GM12878 (cell line): Measurements from ENCODE around the gene PIP5KL1. TPM values are rescaled to one million over a fixed set of nuclear protein-coding genes. Genes with fewer than 3 reads are reported as not detected.

ENCODE experiments used
- ATAC-seq: fragments of 200-7000 bp; cut with Tn5 transposase; 3 replicates; pipeline ENCODE4 v1.9.1; 2020; ENCODE audit warnings: mild to moderate bottlenecking, moderate library complexity
- BruUV-seq: library from RNA; stranded (reverse); fragments of 400-500 nt; replicated peaks from 2 replicates; lab custom pipeline; 2021; lab: Mats Ljungman, UMichigan
- CTCF ChIA-PET: fragments of 300-600 bp; sonication (Branson Sonifier 250); formaldehyde crosslinking; extraction: SDS; loops from one replicate; lab custom pipeline; 2021; ENCODE audit warnings: inconsistent platforms; lab: Yijun Ruan, JAX
- POLR2A ChIA-PET: fragments of 350-600 bp; formaldehyde crosslinking; extraction: SDS; loops from one replicate; lab custom pipeline; 2021; ENCODE audit warnings: inconsistent platforms; lab: Charles Lee
- RAD21 ChIA-PET: fragments of 300-600 bp; sonication (Branson Sonifier 250); formaldehyde crosslinking; loops from one replicate; lab custom pipeline; 2023; ENCODE audit warnings: antibody characterized with exemption; ENCODE audit not compliant: unreplicated experiment; lab: Charles Lee
- SMC1A ChIA-PET: fragments of 300-600 bp; sonication (Branson Sonifier 250); formaldehyde crosslinking; loops from one replicate; lab custom pipeline; 2023; ENCODE audit not compliant: unreplicated experiment, uncharacterized antibody; lab: Charles Lee
- DNase-seq: peaks from one replicate; pipeline ENCODE4 v3.0.0-alpha.2; 2011; ENCODE audit warnings: low read depth, low spot score
- FAIRE-seq: peaks from 3 replicates; lab custom pipeline; 2011; peaks lifted over from hg19 to GRCh38; lab: Jason Lieb, UNC
- H2AFZ ChIP-seq: 2 replicates; pipeline ENCODE4 v1.6.0; 2011; ENCODE audit warnings: low read depth, low read length, control low read depth; ENCODE audit not compliant: control insufficient read depth
- H3K27ac ChIP-seq: 2 replicates; pipeline ENCODE4 v1.5.1; 2011; ENCODE audit warnings: control low read depth; ENCODE audit not compliant: control insufficient read depth, insufficient read depth
- H3K27me3 ChIP-seq, 2 experiments: replicated peaks in 1 of 2; 2 replicates each; pipeline versions ENCODE4 v1.6.0 to v1.6.1; 2011; ENCODE audit warnings: low read length in 1 of 2; ENCODE audit not compliant: control insufficient read depth in 2 of 2, insufficient read depth in 2 of 2
- H3K36me3 ChIP-seq, 2 experiments: 2 replicates each; pipeline ENCODE4 v1.5.1; 2011; ENCODE audit warnings: low read length in 1 of 2; ENCODE audit not compliant: control insufficient read depth in 2 of 2, insufficient read depth in 2 of 2
- H3K4me1 ChIP-seq: 2 replicates; pipeline ENCODE4 v1.6.1; 2011; ENCODE audit warnings: mild to moderate bottlenecking, low read length, moderate library complexity, mixed read lengths; ENCODE audit not compliant: control insufficient read depth, insufficient read depth
- H3K4me2 ChIP-seq: 2 replicates; pipeline ENCODE4 v1.6.0; 2011; ENCODE audit warnings: control low read depth; ENCODE audit not compliant: control insufficient read depth, insufficient read depth
- H3K4me3 ChIP-seq: fragments of 200-600 bp; sonication (generic); 2 replicates; pipeline ENCODE4 v1.5.1; 2016
- H3K79me2 ChIP-seq: 2 replicates; pipeline ENCODE4 v1.6.0; 2011; ENCODE audit warnings: low read length; ENCODE audit not compliant: control insufficient read depth, insufficient read depth
- H3K9ac ChIP-seq: 2 replicates; pipeline ENCODE4 v1.8.0; 2011; ENCODE audit warnings: low read length, control low read depth, mixed read lengths; ENCODE audit not compliant: control insufficient read depth, insufficient read depth
- H3K9me3 ChIP-seq: replicated peaks from 3 replicates; pipeline ENCODE4 v1.5.1; 2011; ENCODE audit warnings: mild to moderate bottlenecking, low read length; ENCODE audit not compliant: control insufficient read depth, insufficient read depth
- H4K20me1 ChIP-seq: 2 replicates; pipeline ENCODE4 v1.6.0; 2011; ENCODE audit not compliant: control insufficient read depth, insufficient read depth
- CHD2 ChIP-seq: IDR thresholded peaks from 2 replicates; pipeline ENCODE4 v1.6.1; 2011; ENCODE audit warnings: low read depth, low read length, improper control_type of control experiment, borderline replicate concordance
- MYC ChIP-seq: IDR thresholded peaks from 2 replicates; pipeline ENCODE4 v1.6.1; 2011; ENCODE audit warnings: mild to moderate bottlenecking, low read length, moderate library complexity, inconsistent platforms; ENCODE audit not compliant: insufficient read depth, insufficient replicate concordance, insufficient read length, severe bottlenecking
- PML ChIP-seq: IDR thresholded peaks from 2 replicates; pipeline ENCODE4 v1.6.1; 2012; ENCODE audit warnings: low read length, inconsistent platforms
- RAD21 ChIP-seq: IDR thresholded peaks from 2 replicates; pipeline ENCODE4 v1.6.1; 2011; ENCODE audit warnings: mild to moderate bottlenecking, low read depth, low read length, moderate library complexity; ENCODE audit not compliant: insufficient read depth
- RCOR1 ChIP-seq: conservative IDR thresholded peaks from 2 replicates; pipeline ENCODE4 v1.6.1; 2012; ENCODE audit warnings: low read depth, low read length, improper control_type of control experiment
- RUNX3 ChIP-seq: IDR thresholded peaks from 2 replicates; pipeline ENCODE4 v1.6.1; 2012; ENCODE audit warnings: low read length, inconsistent platforms
- SUPT20H ChIP-seq: IDR thresholded peaks from 2 replicates; pipeline ENCODE4 v1.6.1; 2011; ENCODE audit warnings: low read depth, mild to moderate bottlenecking, low read length, moderate library complexity, borderline replicate concordance; ENCODE audit not compliant: control insufficient read depth
- YY1 ChIP-seq: IDR thresholded peaks from 2 replicates; pipeline ENCODE4 v1.6.1; 2011; ENCODE audit warnings: low read depth, mild to moderate bottlenecking, low read length
- ZSCAN29 ChIP-seq: fragments of 450-650 bp; IDR thresholded peaks from 2 replicates; pipeline ENCODE4 v1.6.1; 2017; ENCODE audit warnings: mild to moderate bottlenecking, moderate library complexity
- WGBS: methylation state at CpG from one replicate; pipeline ENCODE4 v1.1.6; 2016; ENCODE audit warnings: low lambda C conversion rate; ENCODE audit not compliant: insufficient replicate concordance, insufficient coverage; ENCODE audit errors: missing lambda C conversion rate; 5-methylcytosine and 5-hydroxymethylcytosine counted together
- in situ Hi-C: fragments of 300-500 bp; cut with MboI; formaldehyde crosslinking; loops from 9 replicates; pipeline ENCODE4 v1.14.3; 2018; ENCODE audit warnings: mixed read lengths
- intact Hi-C: fragments of 100-400 bp; cut with micrococcal nuclease; formaldehyde crosslinking; loops from one replicate; pipeline ENCODE4 v1.14.2; 2022; ENCODE audit not compliant: unreplicated experiment
- polyA plus RNA-seq, 11 experiments: library from polyadenylated mRNA; depleted of rRNA in 4 of 11; unstranded in 6 of 11; stranded (reverse) in 5 of 11; fragments of >200 nt; fragmentation: Nextera tagmentation in 4 of 11; fragmentation: Illumina TruSeq in 1 of 11; extraction: Ambion mirVana in 4 of 11; extraction: Trizol in 1 of 11; gene quantifications; 1 replicate in 1 of 11; 2 replicates in 10 of 11; pipeline versions ENCODE4 v1.2.1 to v1.2.3, GENCODE V29; 2011 to 2016; ENCODE audit warnings: inconsistent platforms in 2 of 11, missing spikeins in 2 of 11, low read depth in 1 of 11
- total RNA-seq, 4 experiments: library from RNA; depleted of rRNA in 3 of 4; stranded (reverse); fragments of >200 nt in 3 of 4; fragmentation: Illumina TruSeq in 1 of 4; extraction: Trizol in 1 of 4; gene quantifications; 2 replicates each; pipeline versions ENCODE4 v1.2.1 to v1.2.3, GENCODE V29; 2013 to 2021
- TF ChIP-seq, protein P1 (sequence below): fragments of 450-650 bp; IDR thresholded peaks from 2 replicates; pipeline ENCODE4 v1.6.1; 2017; ENCODE audit warnings: mild to moderate bottlenecking

Gene PIP5KL1
- total and polyA plus RNA-seq, 10 of the 15 experiments (the other 5 are each of a cell fraction or from before 2014, with no cell fraction given), result 0.04 to 0.67 (median 0.43) TPM; not detected in 2

DNA sequence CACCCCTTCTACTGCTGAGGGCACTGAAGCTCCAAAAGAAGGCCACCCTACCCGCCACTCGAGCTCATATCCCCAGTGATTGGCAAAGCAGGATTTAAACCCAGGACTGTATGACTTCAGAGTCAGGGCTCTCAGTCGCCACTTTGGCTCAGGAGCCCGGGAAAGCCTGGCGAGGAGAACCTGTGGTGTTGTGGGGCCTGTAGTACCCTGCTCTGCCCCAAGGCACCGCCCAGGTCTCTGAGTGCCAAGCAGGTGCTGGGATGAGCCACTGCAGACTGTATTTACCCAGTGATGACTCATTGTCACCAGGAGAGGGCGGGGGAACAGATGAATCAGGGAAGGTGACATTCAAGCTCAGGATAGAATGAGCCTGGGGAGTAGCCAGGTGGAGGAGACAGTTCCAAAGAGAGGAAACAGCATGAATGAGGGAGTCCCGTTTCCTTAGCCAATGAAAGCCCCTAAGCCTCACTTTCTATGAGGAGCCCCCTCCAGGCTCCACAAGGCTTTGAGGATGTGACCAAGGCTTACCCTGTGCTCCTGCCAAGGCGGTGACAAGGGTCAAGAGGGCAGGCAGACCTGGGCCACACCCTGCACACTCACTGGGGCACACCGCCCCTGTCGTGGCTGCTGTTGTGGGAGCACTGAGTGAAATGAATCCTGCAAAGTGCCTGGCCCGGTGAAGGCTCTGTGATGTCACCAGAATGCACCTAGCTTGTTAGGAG, 24.9 kb upstream of the PIP5KL1 start (continued):
- TF ChIP-seq PML (no peak), RAD21 (peak; percentile 70)

DNA sequence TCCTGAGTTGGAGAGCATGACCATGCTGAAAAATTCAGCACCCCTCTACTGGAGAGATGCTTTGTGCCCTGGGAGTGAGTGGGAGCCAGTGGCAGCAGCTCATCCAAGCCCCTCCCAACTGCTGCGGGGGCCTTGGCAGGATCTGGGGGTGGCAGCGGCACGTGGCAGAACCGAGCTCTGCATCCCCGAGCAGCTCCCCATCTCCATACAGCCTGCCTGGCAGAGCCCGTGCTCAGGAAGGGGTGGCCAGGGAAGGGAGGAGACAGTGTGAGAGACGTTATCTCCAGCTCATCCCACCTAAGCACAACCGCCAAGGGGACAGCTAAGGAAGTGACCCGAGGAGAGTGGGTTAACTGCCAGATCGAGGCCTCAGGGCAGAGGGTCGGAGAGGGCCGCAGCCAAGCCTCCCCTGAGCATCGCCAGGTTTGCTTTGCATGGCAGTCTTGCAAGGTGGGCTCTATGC, 24.3 kb upstream of the PIP5KL1 start:
- SMC1A ChIA-PET, result interaction anchor here (0.7 to 6.7 kb wide), 16 partner anchors 15 to 170 kb away, joined by 3 to 96 read pairs (median 4); partner anchors contain the start of gene EEIG1
- RAD21 ChIA-PET, result interaction anchor here (0.9 to 4.4 kb wide), 18 partner anchors 13 to 171 kb away, joined by 3 to 80 read pairs (median 5); partner anchors contain the start of genes EEIG1, NAIF1 and SLC25A25
- POLR2A ChIA-PET, result interaction anchor here (0.5 to 2.7 kb wide), 6 partner anchors 71 to 523 kb away, joined by 3 to 10 read pairs (median 3); no protein-coding TSS in a partner anchor
- Histone ChIP-seq H4K20me1 (0 out of 2 replicates have a peak, but pooled peaks cover 3% of the 10 kb centered on the region), H3K79me2 (peaks cover 3% of the 10 kb centered on the region), H3K27me3 (no peaks in the 10 kb centered on the region), H3K4me1 (peaks cover 14% of the 10 kb centered on the region), H3K4me2 (no peak overlapping the region), H2AFZ (no peak overlapping the region), H3K36me3 (no peaks in the 10 kb centered on the region), H3K9ac (no peak overlapping the region), H3K4me3 (no peak overlapping the region), H3K27ac (no peak overlapping the region), H3K9me3 (no peaks in the 10 kb centered on the region)
- CTCF ChIA-PET, result interaction anchor here (0.6 to 13.8 kb wide), 18 partner anchors 13 to 174 kb away, joined by 3 to 332 read pairs (median 6); partner anchors contain the start of gene EEIG1
- no peak for FAIRE-seq
- 89% methylated on average over 13 of the region's 13 CpGs for WGBS
- no peak for ATAC-seq
- intact Hi-C loops (loop anchor here (1.0 kb wide), 1 partner anchor 80 kb away; no protein-coding TSS in a partner anchor), in situ Hi-C loops (no loop called here)
- no peak for DNase-seq
- BruUV-seq, result no TSS peak
- TF ChIP-seq, protein P1, sequence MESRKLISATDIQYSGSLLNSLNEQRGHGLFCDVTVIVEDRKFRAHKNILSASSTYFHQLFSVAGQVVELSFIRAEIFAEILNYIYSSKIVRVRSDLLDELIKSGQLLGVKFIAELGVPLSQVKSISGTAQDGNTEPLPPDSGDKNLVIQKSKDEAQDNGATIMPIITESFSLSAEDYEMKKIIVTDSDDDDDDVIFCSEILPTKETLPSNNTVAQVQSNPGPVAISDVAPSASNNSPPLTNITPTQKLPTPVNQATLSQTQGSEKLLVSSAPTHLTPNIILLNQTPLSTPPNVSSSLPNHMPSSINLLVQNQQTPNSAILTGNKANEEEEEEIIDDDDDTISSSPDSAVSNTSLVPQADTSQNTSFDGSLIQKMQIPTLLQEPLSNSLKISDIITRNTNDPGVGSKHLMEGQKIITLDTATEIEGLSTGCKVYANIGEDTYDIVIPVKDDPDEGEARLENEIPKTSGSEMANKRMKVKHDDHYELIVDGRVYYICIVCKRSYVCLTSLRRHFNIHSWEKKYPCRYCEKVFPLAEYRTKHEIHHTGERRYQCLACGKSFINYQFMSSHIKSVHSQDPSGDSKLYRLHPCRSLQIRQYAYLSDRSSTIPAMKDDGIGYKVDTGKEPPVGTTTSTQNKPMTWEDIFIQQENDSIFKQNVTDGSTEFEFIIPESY, result no peak
- TF ChIP-seq RCOR1 (no peak), CHD2 (no peak), RUNX3 (no peak), YY1 (no peak), ZSCAN29 (no peak), MYC (no peak), SUPT20H (no peak)
